Measurements from ENCODE around the gene ZNF732.

DNA sequence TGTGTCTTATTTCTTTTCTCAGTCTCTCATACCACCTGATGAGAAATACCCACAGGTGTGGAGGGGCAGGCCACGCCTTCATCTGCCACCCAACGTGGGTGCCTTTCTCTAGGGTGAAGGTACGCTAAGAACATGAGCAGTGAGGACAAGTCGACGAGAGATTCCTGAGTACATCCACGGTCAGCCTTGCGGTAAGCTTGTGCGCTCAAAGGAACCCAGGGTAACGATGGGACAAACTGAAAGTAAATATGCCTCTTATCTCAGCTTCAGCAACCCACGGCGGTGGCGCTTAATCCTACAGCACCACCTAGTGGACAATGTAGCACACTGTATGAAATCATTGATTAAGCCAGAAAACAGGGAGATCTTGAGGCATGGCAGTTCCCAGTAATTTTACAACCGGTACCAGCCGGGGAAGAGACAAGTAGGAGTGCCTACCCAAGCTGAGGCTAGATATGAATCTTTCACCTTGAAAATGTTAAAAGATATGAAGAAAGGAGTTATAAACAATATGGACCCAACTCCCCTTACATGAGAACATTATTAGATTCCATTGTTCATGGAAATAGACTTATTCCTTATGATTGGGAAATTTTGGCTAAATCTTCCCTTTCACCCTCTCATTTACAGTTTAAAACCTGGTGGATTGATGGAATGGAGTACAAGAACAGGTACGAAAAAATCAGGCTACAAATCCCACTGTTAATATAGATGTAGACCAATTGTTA, 63.0 kb downstream of the ZNF732 start:
- TF ChIP-seq, protein P1, sequence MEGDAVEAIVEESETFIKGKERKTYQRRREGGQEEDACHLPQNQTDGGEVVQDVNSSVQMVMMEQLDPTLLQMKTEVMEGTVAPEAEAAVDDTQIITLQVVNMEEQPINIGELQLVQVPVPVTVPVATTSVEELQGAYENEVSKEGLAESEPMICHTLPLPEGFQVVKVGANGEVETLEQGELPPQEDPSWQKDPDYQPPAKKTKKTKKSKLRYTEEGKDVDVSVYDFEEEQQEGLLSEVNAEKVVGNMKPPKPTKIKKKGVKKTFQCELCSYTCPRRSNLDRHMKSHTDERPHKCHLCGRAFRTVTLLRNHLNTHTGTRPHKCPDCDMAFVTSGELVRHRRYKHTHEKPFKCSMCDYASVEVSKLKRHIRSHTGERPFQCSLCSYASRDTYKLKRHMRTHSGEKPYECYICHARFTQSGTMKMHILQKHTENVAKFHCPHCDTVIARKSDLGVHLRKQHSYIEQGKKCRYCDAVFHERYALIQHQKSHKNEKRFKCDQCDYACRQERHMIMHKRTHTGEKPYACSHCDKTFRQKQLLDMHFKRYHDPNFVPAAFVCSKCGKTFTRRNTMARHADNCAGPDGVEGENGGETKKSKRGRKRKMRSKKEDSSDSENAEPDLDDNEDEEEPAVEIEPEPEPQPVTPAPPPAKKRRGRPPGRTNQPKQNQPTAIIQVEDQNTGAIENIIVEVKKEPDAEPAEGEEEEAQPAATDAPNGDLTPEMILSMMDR (IDR thresholded peaks at IDR 0.05): peak; percentile 73 to 88 (median 86)
- no peak for TF ChIP-seq POLR2A (IDR thresholded peaks at IDR 0.05)

Data from esophagus squamous epithelium (tissue), 4 donors.